HUES64 (cell line): ENCODE data around the gene RFPL3. TPM values are rescaled to one million over a fixed set of nuclear protein-coding genes. Genes with fewer than 3 reads are reported as not detected.
"Not testable (repeated sequence)": the region's sequence is repeated elsewhere in the genome, so short reads cannot be mapped to it uniquely, and the experiment has no call there.

Source experiments
- H3K27ac ChIP-seq: 2 replicates; pipeline ENCODE4 v1.7.0; 2013; ENCODE audit warnings: low read depth, low read length, inconsistent platforms
- H3K27me3 ChIP-seq: 2 replicates; pipeline ENCODE4 v1.6.1; 2013; ENCODE audit warnings: mild to moderate bottlenecking, low read length; ENCODE audit not compliant: insufficient read depth
- H3K36me3 ChIP-seq: 2 replicates; pipeline ENCODE4 v1.6.1; 2013; ENCODE audit warnings: mild to moderate bottlenecking, low read length; ENCODE audit not compliant: insufficient read depth
- H3K4me1 ChIP-seq: 2 replicates; pipeline ENCODE4 v1.6.1; 2013; ENCODE audit warnings: mild to moderate bottlenecking, low read length, moderate library complexity; ENCODE audit not compliant: insufficient read depth
- H3K4me3 ChIP-seq: 2 replicates; pipeline ENCODE4 v1.5.1; 2013; ENCODE audit warnings: mild to moderate bottlenecking, low read length, moderate library complexity
- H3K9ac ChIP-seq: 2 replicates; pipeline ENCODE4 v1.6.1; 2013; ENCODE audit warnings: mild to moderate bottlenecking, low read depth, low read length
- H3K9me3 ChIP-seq: 2 replicates; pipeline ENCODE4 v1.6.1; 2013; ENCODE audit warnings: low read depth, low read length; ENCODE audit not compliant: insufficient read depth
- WGBS: fragments of 150-250, 120-280 bp; methylation state at CpG from one replicate; pipeline ENCODE4 v1.1.7; 2013; ENCODE audit warnings: missing lambda C conversion rate; 5-methylcytosine and 5-hydroxymethylcytosine counted together
- polyA plus RNA-seq, 2 experiments: library from polyadenylated mRNA; stranded (reverse); fragments of 50-300 nt; gene quantifications; one replicate each; pipeline ENCODE4 v1.2.3, GENCODE V29; 2013

Gene RFPL3
- not detected for polyA plus RNA-seq (2013, experiment 1 of 2)
- not detected for polyA plus RNA-seq (2013, experiment 2 of 2)

DNA sequence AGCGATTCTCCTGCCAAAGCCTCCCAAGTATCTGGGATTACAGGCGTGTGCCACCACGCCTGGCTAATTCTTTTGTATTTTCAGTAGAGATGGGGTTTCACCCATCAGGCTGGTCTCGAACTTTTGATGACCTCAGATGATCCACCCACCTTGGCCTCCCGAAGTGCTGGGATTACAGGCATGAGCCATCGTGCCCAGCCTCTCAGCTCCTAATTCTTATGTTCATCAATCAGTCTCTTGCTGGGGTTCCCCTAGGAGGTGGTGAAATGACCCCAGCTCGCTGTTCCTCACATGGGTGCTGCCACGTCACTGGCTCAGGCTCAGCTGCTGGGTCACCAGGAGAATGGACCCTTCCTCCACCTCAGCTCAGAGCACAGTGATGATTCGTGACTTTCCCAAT lies at the start of gene RFPL3:
Gene RFPL3, plus strand, starts transcription at position 301 of the 400 bp plus-strand sequence. CDS start 205 bp downstream, outside the sequence.
- not testable (repeated sequence) for H3K4me1 ChIP-seq, H3K36me3 ChIP-seq
- WGBS: 84% methylated on average over 9 of the region's 9 CpGs

DNA sequence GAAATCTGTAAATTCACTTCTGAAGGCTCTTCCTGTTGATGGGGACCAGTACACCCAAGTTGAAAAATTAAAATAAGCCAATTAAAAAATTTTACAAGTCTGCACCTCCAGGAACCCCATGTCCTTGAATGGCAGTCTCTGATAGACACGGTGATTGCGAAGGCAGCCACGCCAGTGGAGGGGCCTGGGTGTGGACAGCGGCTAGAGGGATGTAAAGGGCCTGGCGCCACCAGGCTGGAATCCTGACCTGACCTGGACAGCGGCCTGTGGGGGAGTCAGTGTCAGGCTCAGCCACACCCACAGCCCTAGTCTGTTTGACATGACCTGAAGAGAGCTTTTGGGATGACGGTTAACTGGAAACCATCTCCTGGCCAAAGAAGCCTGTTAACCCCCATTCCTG lies 49.5 kb upstream of the RFPL3 start:
- Histone ChIP-seq H3K4me3 (no peak overlapping the region), H3K9ac (no peak overlapping the region), H3K9me3 (no peaks in the 10 kb centered on the region), H3K27me3 (no peaks in the 10 kb centered on the region), H3K4me1 (no peaks in the 10 kb centered on the region), H3K36me3 (no peaks in the 10 kb centered on the region), H3K27ac (no peak overlapping the region)
- 90% methylated on average over 7 of the region's 7 CpGs for WGBS

More for the DNA sequence above, at the start of gene RFPL3:
- H3K27me3 ChIP-seq, H3K4me3 ChIP-seq, H3K9ac ChIP-seq, H3K9me3 ChIP-seq, H3K27ac ChIP-seq: not testable (repeated sequence)

- Histone ChIP-seq H3K4me1 (no peaks in the 10 kb centered on the region), H3K27me3 (no peaks in the 10 kb centered on the region), H3K9me3 (no peaks in the 10 kb centered on the region), H3K9ac (no peak overlapping the region), H3K4me3 (no peak overlapping the region), H3K27ac (no peak overlapping the region), H3K36me3 (no peaks in the 10 kb centered on the region)
- WGBS: 87% methylated on average over 6 of the region's 6 CpGs
Measured at GRCh38 chr22:32308934-32309333, 48.7 kb upstream of the RFPL3 start.

DNA sequence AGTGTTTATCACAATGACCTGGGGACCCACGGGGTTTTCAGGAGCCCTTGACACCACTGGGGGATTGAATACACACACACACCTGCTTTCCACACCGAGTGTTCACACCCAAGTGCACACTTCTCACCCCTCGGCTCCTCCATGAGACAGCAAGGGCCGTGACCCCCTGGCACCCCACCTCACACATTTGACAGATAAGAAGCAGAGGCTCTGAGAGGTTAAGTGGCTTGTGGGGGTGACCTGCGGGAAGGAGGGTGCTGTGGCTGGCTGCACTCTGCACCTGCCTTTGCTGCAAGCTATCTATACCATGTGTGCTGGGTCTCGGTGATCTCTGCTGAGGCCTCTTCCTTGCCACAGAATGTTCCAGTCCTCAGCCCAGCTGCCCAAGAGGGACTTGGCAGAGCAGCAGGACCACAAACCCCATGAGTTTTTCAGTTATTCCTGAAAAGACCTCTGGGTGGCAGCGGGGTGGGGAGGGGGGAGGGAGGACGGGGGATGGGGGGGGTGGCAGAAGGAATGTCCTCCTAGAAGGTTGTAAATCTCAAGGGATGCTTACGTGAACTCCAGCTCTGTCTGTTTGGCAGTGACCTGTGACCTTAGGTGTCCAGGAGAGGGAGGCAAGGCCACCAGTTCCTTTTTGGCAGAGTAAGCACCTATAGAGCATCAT lies 47.9 kb upstream of the RFPL3 start:
- no peaks in the 10 kb centered on the region for H3K36me3 ChIP-seq
- no peaks in the 10 kb centered on the region for H3K27me3 ChIP-seq
- no peak overlapping the region for H3K9ac ChIP-seq
- no peaks in the 10 kb centered on the region for H3K4me1 ChIP-seq
- no peak overlapping the region for H3K27ac ChIP-seq
- WGBS: 74% methylated on average over 9 of the region's 9 CpGs
- H3K9me3 ChIP-seq: no peaks in the 10 kb centered on the region
- no peak overlapping the region for H3K4me3 ChIP-seq

DNA sequence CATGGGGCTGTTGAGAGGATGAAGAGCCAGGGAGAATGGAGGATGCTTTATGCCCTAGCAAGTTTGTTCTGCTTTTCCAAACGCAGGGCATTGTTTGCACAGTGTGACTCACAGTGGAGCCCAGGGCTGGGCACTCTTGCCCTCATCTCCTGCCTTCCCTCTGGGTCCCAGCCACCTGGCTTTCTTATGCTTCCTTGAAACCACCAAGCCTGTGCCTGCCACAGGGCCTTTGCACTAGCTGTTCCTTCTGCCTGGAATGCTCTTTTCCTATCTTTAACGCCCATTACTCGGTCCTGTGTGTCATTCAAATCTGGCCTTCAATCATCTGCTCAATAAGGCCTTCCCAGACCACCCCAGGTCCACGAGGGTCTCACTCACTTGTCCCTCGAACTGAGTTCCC lies 46.9 kb upstream of the RFPL3 start:
- Histone ChIP-seq H3K9me3 (no peaks in the 10 kb centered on the region), H3K4me3 (no peak overlapping the region), H3K9ac (no peak overlapping the region), H3K27ac (no peak overlapping the region), H3K4me1 (no peaks in the 10 kb centered on the region), H3K27me3 (no peaks in the 10 kb centered on the region), H3K36me3 (no peaks in the 10 kb centered on the region)
- 90% methylated on average over 5 of the region's 5 CpGs for WGBS

- Histone ChIP-seq H3K9ac (no peak overlapping the region), H3K4me3 (no peak overlapping the region), H3K4me1 (no peaks in the 10 kb centered on the region), H3K27ac (no peak overlapping the region), H3K36me3 (no peaks in the 10 kb centered on the region), H3K9me3 (no peaks in the 10 kb centered on the region), H3K27me3 (no peaks in the 10 kb centered on the region)
- WGBS: 84% methylated on average over 11 of the region's 11 CpGs
Measured at GRCh38 chr22:32311551-32312071, 46.1 kb upstream of the RFPL3 start.

DNA sequence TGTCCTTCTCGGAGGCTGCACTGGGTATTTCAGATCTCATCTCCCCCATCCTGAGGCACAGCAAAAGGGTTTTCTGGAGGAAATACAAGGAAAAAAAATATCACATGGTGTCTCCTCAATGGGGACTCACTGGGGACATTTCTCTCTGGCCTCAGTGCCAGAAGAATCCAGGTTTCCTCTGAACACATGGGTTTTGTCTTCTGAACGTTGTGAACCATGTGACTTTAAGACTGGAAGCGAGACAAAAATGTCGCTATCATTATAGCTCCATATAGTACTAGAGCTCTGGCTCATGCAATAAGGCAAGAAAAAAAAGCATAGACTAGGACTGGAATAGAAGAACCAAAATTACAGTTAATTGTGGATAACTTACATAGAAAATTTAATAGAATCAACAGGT lies 44.9 kb upstream of the RFPL3 start:
- no peaks in the 10 kb centered on the region for H3K27me3 ChIP-seq
- WGBS: 94% methylated on average over 4 of the region's 4 CpGs
- H3K4me1 ChIP-seq: no peaks in the 10 kb centered on the region
- no peak overlapping the region for H3K9ac ChIP-seq
- H3K27ac ChIP-seq: no peak overlapping the region
- H3K9me3 ChIP-seq: no peaks in the 10 kb centered on the region
- H3K4me3 ChIP-seq: no peak overlapping the region
- no peaks in the 10 kb centered on the region for H3K36me3 ChIP-seq

DNA sequence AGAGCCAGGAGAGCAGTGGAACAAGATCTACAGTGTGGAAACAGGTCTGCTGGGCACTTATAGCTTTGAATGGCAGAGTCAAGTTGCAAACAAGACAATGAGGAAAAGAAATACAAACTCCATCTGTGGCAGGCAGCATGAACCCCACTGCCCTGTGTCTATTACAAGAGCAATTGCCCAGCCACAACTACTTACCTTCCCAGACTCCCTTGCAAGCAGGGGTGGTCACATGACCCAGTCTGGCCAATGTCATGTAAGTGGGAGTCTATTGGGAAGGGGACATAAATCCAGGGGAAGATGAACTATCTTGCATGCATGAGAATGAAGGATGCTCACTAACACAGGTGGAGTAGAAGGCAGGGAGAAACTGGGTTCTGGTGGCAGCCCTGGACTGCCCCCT lies 44.1 kb upstream of the RFPL3 start:
- H3K27ac ChIP-seq: no peak overlapping the region
- no peak overlapping the region for H3K9ac ChIP-seq
- H3K27me3 ChIP-seq: no peaks in the 10 kb centered on the region
- no peaks in the 10 kb centered on the region for H3K4me1 ChIP-seq
- no peak overlapping the region for H3K4me3 ChIP-seq
- no peaks in the 10 kb centered on the region for H3K9me3 ChIP-seq
- H3K36me3 ChIP-seq: no peaks in the 10 kb centered on the region

DNA sequence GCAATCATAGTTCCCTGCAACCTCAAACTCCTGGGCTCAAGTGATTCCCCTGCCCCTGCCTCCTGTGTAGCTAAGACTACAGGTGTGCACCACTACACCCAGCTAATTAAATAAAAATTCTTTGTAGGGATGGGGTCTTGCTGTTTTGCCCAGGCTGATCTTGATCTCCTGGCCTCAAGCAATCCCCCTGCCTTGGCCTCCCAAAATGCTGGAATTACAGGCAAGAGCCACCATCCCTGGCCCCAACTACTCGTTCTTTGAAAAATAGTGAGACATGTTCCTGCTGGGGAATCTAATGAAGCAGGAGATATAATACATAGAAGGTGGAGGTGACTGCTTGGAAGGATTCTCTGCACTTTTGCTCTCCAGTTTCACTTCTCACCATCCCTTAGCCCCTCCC lies 40.1 kb upstream of the RFPL3 start:
- no peaks in the 10 kb centered on the region for H3K36me3 ChIP-seq
- no peaks in the 10 kb centered on the region for H3K9me3 ChIP-seq
- peaks cover 9% of the 10 kb centered on the region; the same call in 1 of the 2 replicates for H3K4me1 ChIP-seq
- WGBS: 0% methylated on average over 1 of the region's 1 CpG
- no peak overlapping the region for H3K27ac ChIP-seq
- H3K9ac ChIP-seq: no peak overlapping the region
- no peak overlapping the region for H3K4me3 ChIP-seq
- no peaks in the 10 kb centered on the region for H3K27me3 ChIP-seq

- H3K9me3 ChIP-seq: no peaks in the 10 kb centered on the region
- no peaks in the 10 kb centered on the region for H3K27me3 ChIP-seq
- no peak overlapping the region for H3K27ac ChIP-seq
- no peak overlapping the region for H3K9ac ChIP-seq
- WGBS: 71% methylated on average over 1 of the region's 1 CpG
- peaks cover 9% of the 10 kb centered on the region; the same call in 1 of the 2 replicates for H3K4me1 ChIP-seq
- H3K4me3 ChIP-seq: no peak overlapping the region
- no peaks in the 10 kb centered on the region for H3K36me3 ChIP-seq
Measured at GRCh38 chr22:32318361-32318760, 39.3 kb upstream of the RFPL3 start.

- H3K9me3 ChIP-seq: no peaks in the 10 kb centered on the region
- H3K9ac ChIP-seq: no peak overlapping the region
- WGBS: 79% methylated on average over 8 of the region's 8 CpGs
- peaks cover 9% of the 10 kb centered on the region; the same call in 1 of the 2 replicates for H3K4me1 ChIP-seq
- H3K4me3 ChIP-seq: no peak overlapping the region
- no peaks in the 10 kb centered on the region for H3K36me3 ChIP-seq
- H3K27me3 ChIP-seq: no peaks in the 10 kb centered on the region
- H3K27ac ChIP-seq: no peak overlapping the region
Measured at GRCh38 chr22:32319861-32320406, 37.7 kb upstream of the RFPL3 start.
